Stimulated activated CD4-positive, alpha-beta T cell treated with anti-CD3 and anti-CD28 coated beads, Interleukin-12 subunit alpha, Interleukin-12 subunit beta, amount 100 ng/mL, for 4 hours (primary cell): ENCODE results near the gene EHBP1L1.
"Not testable (repeated sequence)": the region's sequence is repeated elsewhere in the genome, so short reads cannot be mapped to it uniquely, and the experiment has no call there.

Experiments used
- DNase-seq: peaks from one replicate; pipeline ENCODE4 v3.0.0-alpha.2; 2020

The EHBP1L1 gene

GRCh38 chr11:65562020-65562419 is 13.8 kb upstream of the EHBP1L1 start:
- no peak for DNase-seq

- no peak for DNase-seq
Observed at GRCh38 chr11:65562788-65563187, 13.1 kb upstream of the EHBP1L1 start.

DNA sequence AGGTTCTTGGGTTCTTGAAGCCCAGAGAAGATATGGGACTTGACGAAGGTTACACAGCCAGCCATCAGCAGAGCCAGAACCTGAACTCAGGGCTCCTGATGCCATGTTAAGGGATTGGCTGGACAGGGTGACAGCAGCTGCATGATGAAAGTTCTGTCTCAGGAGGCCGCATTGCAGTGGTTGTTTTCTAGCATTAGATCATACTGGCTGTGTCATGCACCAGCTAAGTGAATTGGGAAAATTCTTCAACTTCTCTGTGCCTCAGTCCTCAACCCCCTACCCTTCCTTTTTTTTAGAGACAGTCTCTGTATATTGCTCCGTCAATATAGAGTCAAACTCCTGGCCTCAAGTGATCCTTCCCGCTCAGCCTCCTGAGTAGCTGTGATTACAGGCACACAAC is 12.3 kb upstream of the EHBP1L1 start:
- no peak for DNase-seq

- not testable (repeated sequence) for DNase-seq
Observed at GRCh38 chr11:65564879-65565559, 10.8 kb upstream of the EHBP1L1 start.

- DNase-seq = no peak
Observed at GRCh38 chr11:65565624-65566453, 10.0 kb upstream of the EHBP1L1 start.

DNA sequence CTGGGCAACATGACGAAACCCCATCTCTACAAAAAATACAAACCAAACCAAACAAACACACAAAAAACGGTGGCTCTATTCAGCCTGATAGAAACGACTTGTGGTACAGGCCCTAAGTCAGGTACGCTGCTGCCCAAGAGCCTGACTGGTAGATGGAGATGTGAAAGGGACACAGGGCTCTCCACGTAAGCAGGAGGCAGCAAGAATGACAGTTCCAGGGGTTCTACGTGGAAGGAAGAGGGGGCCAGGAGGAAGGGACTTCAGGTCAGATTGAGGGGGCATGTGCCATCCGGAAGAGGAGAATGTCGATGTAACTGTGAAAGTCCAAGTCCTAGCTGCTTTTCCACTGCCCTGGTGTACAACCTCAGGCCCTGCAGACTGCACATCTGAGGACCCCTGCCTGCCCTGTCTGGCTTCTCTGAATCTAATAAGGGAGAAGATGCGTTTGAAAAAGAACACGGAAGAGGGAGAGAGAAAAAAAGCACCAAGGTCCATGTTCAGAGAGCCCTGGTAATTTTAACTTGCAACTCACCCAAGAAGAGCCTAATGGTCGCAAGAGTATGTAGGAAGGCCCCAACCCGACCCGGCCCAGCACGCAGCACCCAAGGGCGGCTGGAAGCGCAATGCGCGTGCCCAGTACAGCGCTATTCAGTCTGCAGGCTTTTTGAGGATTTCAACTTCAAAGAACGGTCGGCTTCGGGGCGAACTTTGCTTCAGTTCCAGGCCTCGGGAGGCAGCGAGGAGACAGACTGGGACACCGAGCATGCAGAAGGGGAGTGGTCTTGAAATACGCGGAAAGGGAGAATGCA is 6.5 kb upstream of the EHBP1L1 start:
- DNase-seq = no peak

- DNase-seq = peak; percentile 97
Observed at GRCh38 chr11:65569973-65570918, 5.6 kb upstream of the EHBP1L1 start, which contains the start of gene ZNRD2. TSS of gene ZNRD2 (plus strand) at chr11:65570477. CDS start at chr11:65570492, 15 bp downstream.

GRCh38 chr11:65571420-65571819 is 4.4 kb upstream of the EHBP1L1 start:
- no peak for DNase-seq

GRCh38 chr11:65571940-65572339 is 3.9 kb upstream of the EHBP1L1 start:
- DNase-seq = no peak

- peak; percentile 82 for DNase-seq
Observed at GRCh38 chr11:65572356-65573051, 3.3 kb upstream of the EHBP1L1 start, which contains the start of gene FAM89B. TSS of gene FAM89B (plus strand) at chr11:65572538. CDS start at chr11:65572670, 132 bp downstream.

DNA sequence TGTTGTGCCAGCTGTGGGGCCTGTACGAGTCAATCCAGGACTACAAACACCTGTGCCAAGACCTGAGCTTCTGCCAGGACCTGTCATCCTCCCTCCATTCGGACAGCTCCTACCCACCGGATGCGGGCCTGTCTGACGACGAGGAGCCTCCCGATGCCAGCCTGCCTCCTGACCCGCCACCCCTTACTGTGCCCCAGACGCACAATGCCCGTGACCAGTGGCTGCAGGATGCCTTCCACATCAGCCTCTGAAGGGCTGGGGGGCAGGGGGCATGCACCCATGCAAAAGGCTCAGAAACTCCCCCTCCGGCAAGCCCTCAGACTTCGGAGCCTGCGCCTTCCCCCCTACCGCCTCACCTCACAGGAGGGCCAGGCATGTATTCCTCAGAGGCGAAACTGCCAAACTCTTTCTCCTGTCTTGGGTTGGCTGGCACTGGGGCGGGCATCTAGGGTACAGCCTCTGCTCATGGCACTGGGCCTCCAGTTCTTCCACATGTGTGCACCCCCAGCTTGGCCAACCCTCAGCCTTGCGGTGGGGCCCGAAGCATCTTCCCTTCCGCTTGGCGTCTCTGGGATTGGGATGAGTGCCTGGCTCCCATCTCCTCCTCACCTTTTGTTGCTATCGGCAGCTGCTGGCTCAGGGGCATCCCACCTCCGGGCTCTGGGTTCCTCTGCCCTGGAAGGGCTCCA is 2.3 kb upstream of the EHBP1L1 start:
- DNase-seq = no peak

- peak; percentile 87 for DNase-seq
Observed at GRCh38 chr11:65574109-65574810, 1.6 kb upstream of the EHBP1L1 start.

- DNase-seq = no peak
Observed at GRCh38 chr11:65574811-65575567, 864 bp upstream of the EHBP1L1 start.

DNA sequence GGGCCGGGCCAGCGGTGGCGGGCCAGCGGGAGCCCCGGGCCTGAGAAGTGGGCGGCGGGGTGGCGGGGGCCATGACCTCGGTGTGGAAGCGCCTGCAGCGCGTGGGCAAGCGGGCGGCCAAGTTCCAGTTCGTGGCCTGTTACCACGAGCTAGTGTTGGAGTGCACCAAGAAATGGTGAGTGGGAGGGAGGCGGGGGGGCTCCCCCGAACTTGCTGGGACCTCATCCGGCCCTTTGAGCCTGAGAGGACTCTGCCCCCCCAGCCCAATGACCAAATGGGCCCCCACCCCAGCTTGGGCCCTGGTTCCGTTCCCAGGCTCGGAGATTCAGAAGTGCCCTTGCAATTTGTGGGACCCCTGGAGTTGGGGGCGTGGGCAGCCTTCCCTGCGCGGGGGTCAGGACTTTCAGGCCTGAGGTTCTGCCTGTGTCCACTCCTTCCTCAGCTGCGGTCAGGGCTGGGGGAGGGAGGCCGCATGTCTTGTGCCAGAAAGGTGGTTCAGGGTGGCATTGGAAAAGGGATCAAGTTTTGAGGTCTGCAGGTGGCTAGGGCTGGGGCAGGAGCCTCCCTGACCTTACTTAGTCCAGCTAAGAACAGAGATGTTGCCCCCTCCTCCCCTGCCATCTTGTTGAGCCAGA is 496 bp downstream of the EHBP1L1 start:
- no peak for DNase-seq

DNA sequence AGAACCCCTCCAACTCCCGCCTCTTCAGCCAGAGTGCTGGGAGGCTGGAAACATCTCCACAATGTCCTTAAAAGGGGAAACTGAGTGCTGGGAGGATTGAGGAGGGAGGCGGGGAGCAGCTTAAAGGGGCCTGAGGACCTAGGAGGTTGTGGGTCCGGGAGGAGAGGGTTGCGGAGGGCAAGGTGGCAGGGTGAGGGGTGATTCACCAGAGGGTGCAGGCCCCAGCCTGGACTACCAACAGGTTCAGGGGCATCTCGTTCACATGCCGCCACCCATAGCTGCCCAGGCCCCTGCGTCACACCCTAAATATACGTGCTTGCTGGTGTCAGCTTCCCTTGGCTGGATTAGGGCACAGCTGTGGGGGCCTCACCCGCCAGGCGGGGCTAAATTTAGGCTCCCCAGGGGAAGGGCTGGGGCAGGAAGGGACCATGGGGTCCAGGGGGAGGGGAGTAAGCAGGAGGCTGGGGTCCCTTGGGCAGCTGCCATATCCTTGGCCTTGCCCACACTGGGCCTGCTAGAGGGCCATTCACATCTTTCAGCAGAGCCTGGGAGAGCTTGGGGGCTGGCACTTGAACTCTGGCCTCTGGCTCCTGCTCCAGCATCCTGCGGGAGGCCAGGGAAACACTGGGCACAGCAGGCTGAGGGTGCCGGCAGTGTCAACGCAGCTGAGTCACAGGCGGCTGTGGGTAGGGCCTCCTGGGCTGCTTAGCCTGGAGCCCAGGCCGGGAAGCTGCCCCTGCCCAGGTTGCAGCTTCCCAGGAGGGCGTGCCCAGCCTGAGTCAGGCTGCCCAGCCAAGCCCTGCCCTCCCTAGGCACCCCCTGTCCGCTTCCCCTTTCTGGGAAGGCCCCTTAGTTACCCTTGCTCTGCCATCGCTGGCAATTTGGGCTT is 1.3 kb downstream of the EHBP1L1 start:
- no peak for DNase-seq

DNA sequence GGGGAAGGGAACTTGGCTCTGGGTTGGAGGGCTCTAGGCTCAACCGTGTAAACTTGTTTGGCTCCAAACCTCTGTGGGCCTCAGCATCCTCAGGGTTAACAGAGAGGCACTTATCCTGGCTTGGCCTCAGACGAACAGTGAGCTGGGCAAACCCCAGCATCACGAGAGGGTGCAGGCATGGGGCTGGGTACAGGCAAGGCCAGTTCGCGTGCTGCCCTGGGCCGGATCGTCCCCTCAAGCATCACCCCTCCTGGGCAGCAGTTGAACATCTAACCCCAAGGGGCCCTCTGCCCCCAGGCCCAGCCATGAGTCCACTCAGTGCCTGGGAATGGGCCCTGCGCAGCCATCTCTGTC is 1.9 kb downstream of the EHBP1L1 start:
- DNase-seq = no peak

- DNase-seq = no peak
Observed at GRCh38 chr11:65578134-65578533, 2.3 kb downstream of the EHBP1L1 start.

GRCh38 chr11:65578667-65579066 is 2.8 kb downstream of the EHBP1L1 start:
- DNase-seq = no peak
